ENCODE measurements around the gene LRP8.

GRCh38 chr1:53366901-53367502, 39.1 kb upstream of the LRP8 start:
- TF ChIP-seq CTCF (IDR thresholded peaks at IDR 0.05) (no peak), POLR2A (IDR thresholded peaks at IDR 0.05) (no peak)
